HUES6 (cell line): ENCODE results near the gene HFM1.
"Not testable (repeated sequence)": the region's sequence is repeated elsewhere in the genome, so short reads cannot be mapped to it uniquely, and the experiment has no call there.

Experiments
- H3K27ac ChIP-seq: 2 replicates; pipeline ENCODE4 v1.7.0; 2013; ENCODE audit warnings: low read depth, mild to moderate bottlenecking, low read length, inconsistent platforms
- H3K27me3 ChIP-seq: 2 replicates; pipeline ENCODE4 v1.6.1; 2013; ENCODE audit warnings: low read length; ENCODE audit not compliant: control insufficient read depth, insufficient read depth
- H3K36me3 ChIP-seq: 2 replicates; pipeline ENCODE4 v1.6.1; 2013; ENCODE audit warnings: low read length; ENCODE audit not compliant: control insufficient read depth, insufficient read depth
- H3K4me1 ChIP-seq: 2 replicates; pipeline ENCODE4 v1.6.1; 2013; ENCODE audit warnings: low read length; ENCODE audit not compliant: control insufficient read depth, insufficient read depth
- H3K4me3 ChIP-seq: 2 replicates; pipeline ENCODE4 v1.5.1; 2013; ENCODE audit warnings: low read depth, low read length
- H3K9ac ChIP-seq: one replicate; pipeline ENCODE4 v1.6.1; 2013; ENCODE audit warnings: mild to moderate bottlenecking, low read length
- H3K9me3 ChIP-seq: 2 replicates; pipeline ENCODE4 v1.6.1; 2013; ENCODE audit warnings: low read depth, low read length; ENCODE audit not compliant: control insufficient read depth, insufficient read depth

HFM1 gene

GRCh38 chr1:91372230-91372629 is 32.4 kb downstream of the HFM1 start:
- not testable (repeated sequence) for H3K4me3 ChIP-seq, H3K36me3 ChIP-seq, H3K4me1 ChIP-seq, H3K9ac ChIP-seq, H3K9me3 ChIP-seq, H3K27ac ChIP-seq, H3K27me3 ChIP-seq

- no peak overlapping the region for H3K9ac ChIP-seq
- no peaks in the 10 kb centered on the region for H3K9me3 ChIP-seq
- H3K27me3 ChIP-seq = no peaks in the 10 kb centered on the region
- H3K36me3 ChIP-seq = no peaks in the 10 kb centered on the region
- H3K27ac ChIP-seq = no peak overlapping the region
- no peak overlapping the region for H3K4me3 ChIP-seq
- no peaks in the 10 kb centered on the region for H3K4me1 ChIP-seq
These were observed 55.1 kb downstream of the HFM1 start for GRCh38 chr1:91349524-91349923.

GRCh38 chr1:91346824-91347223 is 57.8 kb downstream of the HFM1 start:
- Histone ChIP-seq H3K9ac (no peak overlapping the region), H3K27me3 (no peaks in the 10 kb centered on the region), H3K36me3 (no peaks in the 10 kb centered on the region), H3K4me1 (no peaks in the 10 kb centered on the region), H3K4me3 (no peak overlapping the region), H3K9me3 (no peaks in the 10 kb centered on the region), H3K27ac (no peak overlapping the region)

GRCh38 chr1:91345395-91346005 is 59.1 kb downstream of the HFM1 start:
- no peak overlapping the region for H3K9ac ChIP-seq
- H3K27me3 ChIP-seq = no peaks in the 10 kb centered on the region
- H3K4me3 ChIP-seq = no peak overlapping the region
- no peaks in the 10 kb centered on the region for H3K4me1 ChIP-seq
- no peak overlapping the region for H3K27ac ChIP-seq
- H3K36me3 ChIP-seq = no peaks in the 10 kb centered on the region
- no peaks in the 10 kb centered on the region for H3K9me3 ChIP-seq

GRCh38 chr1:91338501-91338900 is 66.1 kb downstream of the HFM1 start:
- Histone ChIP-seq H3K36me3 (no peaks in the 10 kb centered on the region), H3K9ac (no peak overlapping the region), H3K9me3 (no peaks in the 10 kb centered on the region), H3K27ac (no peak overlapping the region), H3K4me1 (no peaks in the 10 kb centered on the region), H3K4me3 (no peak overlapping the region), H3K27me3 (no peaks in the 10 kb centered on the region)

GRCh38 chr1:91335603-91336002 is 69.0 kb downstream of the HFM1 start:
- no peak overlapping the region for H3K4me3 ChIP-seq
- no peaks in the 10 kb centered on the region for H3K27me3 ChIP-seq
- H3K27ac ChIP-seq = no peak overlapping the region
- no peaks in the 10 kb centered on the region for H3K9me3 ChIP-seq
- H3K9ac ChIP-seq = no peak overlapping the region
- H3K36me3 ChIP-seq = no peaks in the 10 kb centered on the region
- no peaks in the 10 kb centered on the region for H3K4me1 ChIP-seq

- no peaks in the 10 kb centered on the region for H3K4me1 ChIP-seq
- no peaks in the 10 kb centered on the region for H3K9me3 ChIP-seq
- no peaks in the 10 kb centered on the region for H3K36me3 ChIP-seq
- H3K9ac ChIP-seq = no peak overlapping the region
- H3K27me3 ChIP-seq = no peaks in the 10 kb centered on the region
- no peak overlapping the region for H3K4me3 ChIP-seq
- H3K27ac ChIP-seq = no peak overlapping the region
These were observed 69.8 kb downstream of the HFM1 start for GRCh38 chr1:91334856-91335255.

- Histone ChIP-seq H3K9ac (no peak overlapping the region), H3K36me3 (peaks cover 5% of the 10 kb centered on the region; the same call in 1 of the 2 replicates), H3K27me3 (no peaks in the 10 kb centered on the region), H3K4me3 (no peak overlapping the region), H3K27ac (no peak overlapping the region), H3K9me3 (no peaks in the 10 kb centered on the region), H3K4me1 (no peaks in the 10 kb centered on the region)
These were observed 79.2 kb downstream of the HFM1 start for GRCh38 chr1:91325456-91325855.

GRCh38 chr1:91314643-91315042 is 90.0 kb downstream of the HFM1 start:
- H3K27me3 ChIP-seq = no peaks in the 10 kb centered on the region
- H3K9ac ChIP-seq = no peak overlapping the region
- no peak overlapping the region for H3K4me3 ChIP-seq
- H3K36me3 ChIP-seq = peaks cover 2% of the 10 kb centered on the region; the same call in 1 of the 2 replicates
- no peaks in the 10 kb centered on the region for H3K4me1 ChIP-seq
- peaks cover 12% of the 10 kb centered on the region for H3K9me3 ChIP-seq
- no peak overlapping the region for H3K27ac ChIP-seq

- Histone ChIP-seq H3K9me3 (peaks cover 27% of the 10 kb centered on the region), H3K27ac (no peak overlapping the region), H3K4me1 (no peaks in the 10 kb centered on the region), H3K27me3 (no peaks in the 10 kb centered on the region), H3K36me3 (peaks cover 2% of the 10 kb centered on the region; the same call in 1 of the 2 replicates), H3K4me3 (no peak overlapping the region), H3K9ac (no peak overlapping the region)
These were observed 93.0 kb downstream of the HFM1 start for GRCh38 chr1:91311672-91312071.

- H3K9ac ChIP-seq = no peak overlapping the region
- no peaks in the 10 kb centered on the region for H3K27me3 ChIP-seq
- H3K27ac ChIP-seq = no peak overlapping the region
- H3K9me3 ChIP-seq = peaks cover 28% of the 10 kb centered on the region
- peaks cover 2% of the 10 kb centered on the region; the same call in 1 of the 2 replicates for H3K36me3 ChIP-seq
- no peak overlapping the region for H3K4me3 ChIP-seq
- no peaks in the 10 kb centered on the region for H3K4me1 ChIP-seq
These were observed 96.1 kb downstream of the HFM1 start for GRCh38 chr1:91308544-91308943.
